CD1c-positive myeloid dendritic cell (primary cell): ENCODE measurements around the gene ADAMTS4.

Experiments
- DNase-seq: peaks from one replicate; pipeline ENCODE4 v3.0.0-alpha.2; 2016; ENCODE audit errors: extremely low spot score

Gene ADAMTS4

DNA sequence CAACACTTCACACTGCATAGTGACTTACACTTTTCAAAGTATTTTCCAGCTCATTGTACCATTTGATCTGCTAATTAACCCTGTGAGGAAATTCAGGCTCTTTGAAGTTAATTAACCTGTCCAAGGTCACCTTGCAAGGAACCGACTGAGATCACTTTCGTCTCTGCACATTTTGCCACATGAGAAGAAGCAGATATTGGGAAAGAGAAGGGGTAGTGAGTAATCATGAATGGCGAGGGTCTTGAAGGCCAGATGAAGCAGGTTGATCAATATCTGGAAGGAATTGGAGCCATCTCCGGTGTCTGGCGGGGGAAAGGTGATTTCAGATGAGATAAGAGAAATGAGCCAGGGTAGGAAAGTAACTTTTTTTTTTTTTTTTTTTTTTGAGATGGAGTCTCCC is 21.1 kb upstream of the ADAMTS4 start:
- no peak for DNase-seq

DNA sequence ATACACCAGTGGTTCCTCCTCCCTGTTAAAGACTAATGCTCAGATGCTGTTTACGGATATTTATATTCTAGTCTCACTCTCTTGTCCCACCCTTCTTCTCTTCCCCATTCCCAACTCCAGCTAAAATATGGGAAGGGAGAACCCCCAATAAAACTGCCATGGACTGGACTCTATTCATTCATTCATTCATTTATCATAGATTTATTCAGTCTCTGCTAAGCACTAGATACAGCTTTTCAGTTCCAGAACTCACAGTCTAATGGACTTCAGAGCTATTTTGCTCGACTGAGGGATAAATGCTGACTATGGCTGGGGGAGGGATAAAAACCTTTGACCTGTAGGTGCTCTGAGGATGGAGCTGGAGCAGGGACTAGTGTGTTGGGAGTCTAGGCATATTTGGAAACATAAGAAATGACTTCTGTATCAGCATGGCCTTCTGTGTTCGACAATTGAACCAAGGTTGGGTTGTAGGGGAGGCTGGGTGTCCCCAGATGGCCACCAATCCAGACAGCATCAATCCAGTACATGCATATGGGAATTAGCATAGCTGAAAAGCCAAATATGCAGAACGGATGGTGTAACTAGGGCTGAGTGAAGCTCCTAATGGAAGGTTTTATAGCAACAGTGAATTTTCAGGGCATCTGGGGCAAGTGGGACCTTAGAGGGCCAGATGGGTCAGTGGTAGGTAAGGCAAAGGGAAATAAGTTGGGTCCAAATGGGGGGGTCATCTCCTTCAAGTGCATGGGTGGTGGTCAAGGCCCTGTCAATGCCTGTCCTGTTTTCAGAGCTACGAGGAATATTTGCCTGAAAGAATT is 20.4 kb upstream of the ADAMTS4 start:
- no peak for DNase-seq

DNA sequence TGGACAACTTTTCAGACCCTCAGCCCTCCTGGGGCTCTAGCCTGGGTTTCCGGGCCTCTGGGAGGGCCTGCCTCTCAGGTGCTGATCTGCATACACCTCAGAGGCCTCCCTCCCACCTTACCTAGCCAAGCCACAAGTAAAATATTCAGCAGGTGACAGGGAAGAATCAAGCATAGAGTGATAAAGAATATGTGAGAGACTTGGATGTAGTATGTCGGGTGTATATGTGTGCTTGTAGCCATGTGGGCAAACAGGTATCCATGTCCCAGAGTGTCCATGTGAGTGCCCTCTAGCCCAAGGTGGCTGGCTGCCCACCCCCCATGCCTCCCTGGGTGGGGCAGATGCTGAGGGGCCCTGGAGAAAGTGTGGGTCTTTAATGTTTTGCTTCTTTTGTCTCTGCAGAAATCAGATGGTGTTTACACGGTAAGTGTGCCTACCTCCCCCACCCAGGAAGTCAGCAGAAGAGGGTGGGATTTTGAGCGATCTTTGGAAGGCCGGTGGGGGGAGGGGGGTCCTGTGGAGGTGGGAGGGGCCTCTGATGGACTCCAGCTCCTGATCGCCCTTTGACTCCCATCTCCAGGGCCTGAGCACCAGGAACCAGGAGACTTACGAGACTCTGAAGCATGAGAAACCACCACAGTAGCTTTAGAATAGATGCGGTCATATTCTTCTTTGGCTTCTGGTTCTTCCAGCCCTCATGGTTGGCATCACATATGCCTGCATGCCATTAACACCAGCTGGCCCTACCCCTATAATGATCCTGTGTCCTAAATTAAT is 19.6 kb upstream of the ADAMTS4 start:
- no peak for DNase-seq

DNA sequence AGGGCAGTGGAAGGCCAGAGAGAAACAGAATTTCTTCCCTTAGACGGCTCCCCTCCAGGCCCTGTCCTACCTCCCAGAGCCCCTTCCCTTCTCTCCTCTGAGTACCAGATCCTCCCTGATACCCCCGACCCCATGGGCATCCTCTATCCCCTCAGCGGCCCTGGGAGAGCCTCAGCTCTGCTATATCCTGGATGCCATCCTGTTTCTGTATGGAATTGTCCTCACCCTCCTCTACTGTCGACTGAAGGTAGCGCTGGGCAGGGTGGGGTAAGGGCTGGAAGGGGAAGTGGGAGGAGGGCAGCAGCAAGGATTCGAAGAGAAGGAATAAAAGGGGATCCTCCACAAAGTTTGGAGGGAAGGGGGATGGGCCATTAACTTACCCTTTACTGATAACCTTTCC is 19.0 kb upstream of the ADAMTS4 start:
- DNase-seq: no peak

DNA sequence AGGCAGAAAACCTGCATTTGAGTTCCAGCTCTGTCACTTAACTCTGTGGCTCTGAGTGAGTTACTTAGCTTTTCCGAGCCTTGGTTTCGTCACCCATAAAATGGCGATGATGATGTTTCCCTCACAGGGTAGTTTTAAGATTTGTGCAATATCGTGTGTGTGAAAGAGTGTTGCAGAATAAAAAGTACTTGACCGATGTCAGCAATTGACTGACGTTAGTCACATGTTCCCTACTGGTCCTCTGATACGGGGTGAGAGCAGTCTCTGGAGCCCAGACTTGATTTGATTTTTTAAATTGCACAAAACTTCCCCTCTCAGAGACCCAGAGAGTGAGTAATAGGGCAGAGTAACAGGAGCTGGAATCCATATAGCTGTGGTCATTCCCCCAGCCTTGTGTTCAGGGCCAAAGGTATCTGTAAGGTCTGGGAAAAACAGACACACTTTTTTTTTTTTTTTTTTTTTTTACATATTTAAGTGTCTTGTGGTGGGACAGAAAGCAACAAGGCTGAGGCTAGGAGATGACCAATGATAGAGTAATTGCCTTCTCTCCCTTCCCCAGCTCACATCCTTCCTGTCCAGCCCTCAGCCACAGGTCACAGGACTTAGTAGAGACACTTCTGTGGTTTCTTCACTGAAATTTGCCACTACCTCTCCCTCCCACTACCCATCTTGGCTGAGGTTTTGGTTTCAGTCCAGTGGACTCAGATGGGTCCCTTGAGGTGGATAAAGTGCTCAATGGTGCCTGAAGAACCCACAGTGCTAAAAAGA is 18.3 kb upstream of the ADAMTS4 start:
- peak; percentile 92 for DNase-seq

DNA sequence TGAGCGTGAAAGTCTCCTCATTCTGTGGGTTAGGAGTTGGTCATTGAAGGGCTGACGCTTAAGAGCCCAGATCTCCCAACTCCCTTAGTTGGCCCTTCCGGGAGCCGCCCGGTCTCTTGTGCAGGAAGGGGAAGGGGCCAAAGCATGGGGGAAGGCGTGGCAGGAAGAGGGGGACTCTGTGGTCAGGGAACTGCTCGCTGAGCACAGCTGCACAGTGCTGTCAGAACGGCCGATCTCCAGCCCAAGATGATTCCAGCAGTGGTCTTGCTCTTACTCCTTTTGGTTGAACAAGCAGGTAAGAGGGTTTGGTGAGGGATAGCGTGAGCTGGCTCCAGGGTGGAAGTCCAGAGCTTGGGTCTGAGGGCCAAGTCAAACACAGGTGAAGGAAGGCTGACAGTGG is 16.2 kb upstream of the ADAMTS4 start, which contains the start of gene FCER1G:
FCER1G (plus strand) TSS at position 220 of the 400 bp plus-strand sequence; CDS start at position 247, 27 bp downstream.
- DNase-seq: peak; percentile 77

DNA sequence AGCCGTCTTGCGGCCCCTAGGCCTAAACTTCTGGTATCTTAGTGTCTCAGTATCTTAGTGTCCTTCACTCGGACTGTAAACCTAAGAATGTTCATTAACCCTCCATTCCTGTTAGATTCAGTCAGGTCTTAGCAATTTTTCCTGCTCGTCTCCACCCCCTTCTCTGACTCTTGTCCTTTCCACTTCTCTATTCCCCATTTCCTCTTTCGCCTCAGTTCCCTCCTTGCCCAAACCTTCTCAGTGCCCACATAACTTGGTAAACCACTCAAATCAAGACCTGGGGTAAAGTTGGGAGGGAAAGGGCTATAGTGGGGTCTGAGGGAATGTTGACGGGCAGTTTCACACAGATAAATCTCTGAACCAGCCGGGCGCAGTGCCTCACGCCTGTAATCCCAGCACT is 15.5 kb upstream of the ADAMTS4 start:
- peak; percentile 76 for DNase-seq

DNA sequence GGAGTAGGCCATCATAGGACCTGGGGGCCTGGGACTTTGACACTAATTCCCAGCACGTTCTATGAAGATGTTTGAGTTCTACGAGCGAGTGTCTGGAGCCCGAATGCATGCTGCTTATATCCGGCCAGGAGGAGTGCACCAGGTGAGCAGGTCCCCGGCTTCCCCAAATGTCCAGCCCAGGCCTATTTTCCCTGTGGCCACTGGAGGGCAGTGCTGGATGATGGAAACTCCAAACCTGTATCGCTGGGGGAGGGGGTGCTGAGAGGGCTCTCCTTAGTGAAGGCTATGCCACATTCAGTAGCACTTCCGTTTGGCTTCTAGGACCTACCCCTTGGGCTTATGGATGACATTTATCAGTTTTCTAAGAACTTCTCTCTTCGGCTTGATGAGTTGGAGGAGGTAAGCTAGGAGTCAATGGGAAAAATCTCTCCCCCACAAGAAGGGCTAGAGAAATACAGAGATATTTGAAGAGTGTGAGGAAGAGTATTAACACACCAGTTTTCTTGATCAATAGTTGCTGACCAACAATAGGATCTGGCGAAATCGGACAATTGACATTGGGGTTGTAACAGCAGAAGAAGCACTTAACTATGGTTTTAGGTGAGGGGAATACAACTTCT is 11.0 kb upstream of the ADAMTS4 start:
- DNase-seq: peak; percentile 85

DNA sequence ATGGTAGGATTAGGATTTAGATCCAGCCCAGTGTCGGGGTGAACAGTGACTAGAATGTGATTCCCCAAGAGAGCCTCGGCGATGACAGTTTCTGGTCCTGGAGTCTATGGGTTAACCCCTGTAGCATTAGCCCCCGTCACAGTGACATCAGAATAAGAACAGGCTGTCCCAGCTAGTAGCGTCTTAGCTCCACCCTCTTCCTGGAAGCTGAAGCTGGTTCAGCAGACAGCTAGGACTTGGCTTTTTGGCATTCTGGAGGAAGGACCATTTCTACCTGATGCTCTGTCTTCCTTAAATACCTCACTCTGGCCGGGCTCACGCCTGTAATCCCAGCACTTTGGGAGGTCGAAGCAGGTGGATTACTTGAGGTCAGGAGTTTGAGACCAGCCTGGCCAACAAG is 8.3 kb upstream of the ADAMTS4 start:
- DNase-seq: no peak

DNA sequence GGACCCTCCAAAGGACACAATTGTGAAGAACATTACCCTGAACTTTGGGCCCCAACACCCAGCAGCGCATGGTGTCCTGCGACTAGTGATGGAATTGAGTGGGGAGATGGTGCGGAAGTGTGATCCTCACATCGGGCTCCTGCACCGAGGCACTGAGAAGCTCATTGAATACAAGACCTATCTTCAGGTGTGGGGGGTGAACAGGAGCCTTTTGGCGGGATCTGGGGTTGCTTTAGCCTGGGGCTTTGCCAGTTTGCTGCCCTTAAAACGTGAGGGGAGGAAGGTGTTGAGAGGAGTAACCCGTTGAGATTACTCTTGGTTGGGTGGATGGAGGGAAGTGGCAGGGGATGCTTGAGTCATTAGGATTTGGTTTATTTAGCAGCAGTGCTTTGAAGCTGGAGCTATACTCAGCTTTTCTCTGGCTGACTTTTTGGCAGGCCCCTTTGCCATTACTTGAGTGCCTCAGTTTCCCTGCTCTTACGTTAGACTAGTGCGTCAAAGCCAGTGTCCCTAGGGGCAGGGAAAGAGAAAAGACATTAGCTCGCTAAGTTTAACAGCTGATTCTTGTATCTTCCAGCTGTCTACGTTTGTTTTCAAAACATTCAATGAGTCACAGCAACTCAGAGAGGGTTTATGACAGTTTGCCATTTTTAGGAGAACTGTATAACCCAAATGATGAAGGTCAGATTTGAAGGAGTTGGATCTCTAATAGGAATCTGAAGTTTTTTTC is 7.7 kb upstream of the ADAMTS4 start:
- DNase-seq: no peak

DNA sequence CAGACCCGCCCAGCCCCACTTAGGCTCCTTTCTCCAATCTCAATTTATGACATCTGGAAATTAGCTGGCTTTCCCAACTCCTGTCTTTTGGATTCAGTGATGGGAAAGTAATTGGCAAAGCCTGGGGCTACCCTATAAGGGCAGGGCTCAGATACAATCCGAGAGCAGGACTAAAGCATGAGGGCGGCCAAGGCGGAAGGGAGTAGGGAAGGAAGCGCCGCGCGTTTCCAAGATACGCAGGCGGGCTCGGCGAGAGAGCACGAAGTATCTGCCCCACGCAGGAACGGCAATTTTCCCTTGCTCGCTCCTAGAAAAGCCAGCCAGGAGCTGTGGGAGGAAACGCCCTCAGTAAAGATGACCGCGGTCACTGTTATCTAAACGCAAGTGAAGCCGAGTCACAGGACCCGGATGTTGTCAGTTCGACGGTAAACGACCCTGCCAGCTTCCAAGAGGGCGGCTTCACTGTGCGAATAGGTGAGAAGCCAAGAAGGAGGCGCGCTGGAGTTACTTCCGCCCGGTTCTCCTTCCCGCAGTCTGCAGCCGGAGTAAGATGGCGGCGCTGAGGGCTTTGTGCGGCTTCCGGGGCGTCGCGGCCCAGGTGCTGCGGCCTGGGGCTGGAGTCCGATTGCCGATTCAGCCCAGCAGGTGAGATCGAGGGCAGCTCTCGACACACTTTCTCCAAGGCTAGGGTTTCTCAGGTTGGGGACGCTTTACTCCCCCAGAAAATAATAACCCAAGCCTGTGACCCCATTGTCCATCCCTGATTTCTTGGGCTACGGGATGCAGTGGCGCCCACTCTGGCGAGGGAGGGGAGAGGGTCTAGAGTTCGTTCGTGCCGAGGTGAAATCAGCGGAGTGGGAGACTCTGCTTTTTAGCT is 3.2 kb upstream of the ADAMTS4 start, which contains the start of gene NDUFS2:
NDUFS2 (plus strand) TSS at position 532 of the 877 bp plus-strand sequence; CDS start at position 551, 19 bp downstream.
- DNase-seq: peak; percentile 99

DNA sequence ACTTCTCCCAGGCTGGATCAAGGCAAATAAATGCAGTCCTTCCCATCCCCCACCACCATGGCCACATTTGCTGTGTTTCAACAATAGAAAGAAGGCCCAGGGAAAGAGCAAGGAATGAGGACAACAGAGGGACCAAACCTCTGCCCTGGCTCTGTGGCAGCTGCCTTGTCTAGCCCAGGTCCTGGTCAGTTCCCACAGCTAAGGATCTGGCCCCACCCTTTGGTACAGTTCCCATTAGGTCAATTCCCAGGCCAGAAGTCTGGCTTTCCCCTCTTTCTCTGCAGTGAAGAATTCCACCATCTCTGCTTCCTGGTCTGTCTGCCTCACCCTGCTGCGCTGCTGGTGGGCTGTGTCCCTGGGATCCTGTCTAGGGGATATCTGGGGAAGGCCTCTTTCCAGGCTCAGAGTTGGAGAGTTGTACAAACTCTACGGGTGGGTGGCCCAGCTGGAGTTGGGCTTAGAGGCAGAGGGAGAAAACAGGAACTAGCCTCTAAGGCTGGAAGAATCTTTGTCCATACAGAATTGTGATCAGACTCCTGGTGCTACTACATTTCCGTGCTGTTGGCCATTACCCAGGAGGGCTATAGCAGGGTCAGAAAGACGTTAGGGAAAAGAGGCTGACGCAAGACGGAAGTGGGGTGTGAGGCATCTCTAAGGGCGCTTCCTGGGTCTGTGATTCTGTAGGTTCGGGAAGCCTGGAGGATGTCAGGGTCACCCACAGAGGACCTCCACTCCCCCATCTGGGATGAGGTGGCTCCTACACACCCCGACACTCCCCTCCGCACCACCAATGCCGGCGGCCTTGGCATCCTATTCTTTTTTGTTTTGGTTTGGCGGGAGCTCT is 2.4 kb upstream of the ADAMTS4 start:
- DNase-seq: peak; percentile 66

DNA sequence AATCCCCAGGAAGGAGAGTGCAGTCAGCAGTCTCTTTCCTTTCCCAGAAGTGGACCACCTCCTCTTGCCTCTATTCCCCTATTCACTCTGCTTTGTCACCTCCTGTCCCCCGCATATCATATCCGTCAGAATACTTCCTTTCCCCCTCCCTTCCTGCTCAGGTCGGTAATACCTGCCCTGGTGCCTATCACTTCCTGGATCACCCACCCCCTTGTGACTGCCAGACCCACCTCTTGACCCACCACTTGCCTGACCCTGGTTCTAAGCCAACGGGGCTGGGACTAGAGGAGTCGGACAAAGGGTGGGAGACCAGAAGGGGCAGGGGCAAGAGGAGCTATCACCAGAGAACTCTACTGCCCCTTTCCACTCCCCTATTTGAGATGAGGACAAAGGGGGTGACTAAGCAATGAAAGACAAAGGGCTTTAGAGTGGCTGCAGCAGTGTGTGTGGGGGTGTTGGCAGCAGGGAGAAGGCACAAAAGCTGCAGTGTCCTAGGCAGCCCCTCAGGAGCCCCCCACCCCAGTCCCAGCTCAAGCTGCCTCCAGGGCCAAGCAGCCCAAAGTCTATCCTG is 1.7 kb upstream of the ADAMTS4 start:
- no peak for DNase-seq

DNA sequence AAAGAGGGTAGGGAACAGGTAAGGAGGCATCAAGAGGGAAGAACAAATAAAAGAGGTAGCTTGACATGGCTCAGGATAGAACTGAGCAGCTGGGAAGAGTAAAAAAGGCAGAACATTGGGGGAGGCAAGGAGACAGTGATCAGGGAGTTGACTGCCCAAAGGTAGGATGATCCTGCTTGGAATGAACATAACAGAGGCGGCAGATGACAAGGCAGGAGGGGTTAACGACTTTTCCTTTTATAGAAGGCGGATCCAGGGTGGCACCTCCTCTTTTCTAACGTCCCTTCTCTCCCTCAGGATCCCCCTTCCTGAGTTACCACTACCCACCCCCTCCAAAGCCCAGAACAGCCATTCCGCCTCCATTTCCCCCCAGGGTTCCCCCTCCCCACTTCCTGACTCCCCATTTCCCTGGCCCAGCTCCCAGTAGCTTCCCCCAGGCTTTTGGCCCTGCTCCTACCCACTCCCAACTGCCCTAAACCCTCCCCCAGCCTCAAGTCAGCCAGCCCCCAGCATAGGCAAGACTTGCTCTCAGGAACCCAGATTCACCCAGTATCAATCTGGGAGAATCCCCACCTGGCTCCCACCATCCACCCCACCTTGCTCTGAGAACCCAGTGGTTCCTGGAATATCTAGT is 769 bp upstream of the ADAMTS4 start:
- DNase-seq: no peak

DNA sequence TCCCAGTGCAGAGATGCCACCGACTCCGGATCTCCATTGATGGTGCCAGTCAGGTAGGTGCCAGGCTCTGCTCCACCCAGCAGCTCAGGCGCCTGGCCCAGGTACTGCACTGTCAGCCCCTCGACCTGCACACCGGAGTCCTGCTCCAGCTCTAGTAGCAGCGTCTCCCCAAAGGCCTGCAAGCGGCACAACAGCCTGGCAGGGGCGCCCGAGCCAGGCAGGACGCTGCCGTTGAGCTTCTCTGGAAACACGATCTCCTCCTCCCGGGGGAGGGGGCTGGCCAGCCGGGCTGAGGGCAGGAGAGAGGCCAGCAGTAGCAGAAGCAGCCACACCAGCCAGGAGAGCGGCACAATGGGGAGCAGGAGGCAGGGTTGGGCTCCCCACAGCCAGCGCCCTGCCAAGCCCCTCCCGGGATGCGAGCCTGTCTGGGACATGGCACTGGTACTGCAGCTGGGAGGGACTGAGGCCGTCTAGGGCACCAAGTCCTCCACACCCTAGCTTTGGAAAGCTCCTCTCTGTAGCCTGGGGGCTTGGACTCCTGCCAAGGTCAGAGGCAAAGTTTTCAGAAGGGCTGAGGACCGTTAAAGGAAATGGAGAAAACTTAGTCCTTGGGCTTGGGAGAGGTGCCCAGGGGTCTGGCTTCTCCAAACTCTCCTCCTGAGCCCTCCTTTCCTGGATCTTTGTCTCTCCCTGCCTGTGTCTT is 509 bp downstream of the ADAMTS4 start:
- no peak for DNase-seq

DNA sequence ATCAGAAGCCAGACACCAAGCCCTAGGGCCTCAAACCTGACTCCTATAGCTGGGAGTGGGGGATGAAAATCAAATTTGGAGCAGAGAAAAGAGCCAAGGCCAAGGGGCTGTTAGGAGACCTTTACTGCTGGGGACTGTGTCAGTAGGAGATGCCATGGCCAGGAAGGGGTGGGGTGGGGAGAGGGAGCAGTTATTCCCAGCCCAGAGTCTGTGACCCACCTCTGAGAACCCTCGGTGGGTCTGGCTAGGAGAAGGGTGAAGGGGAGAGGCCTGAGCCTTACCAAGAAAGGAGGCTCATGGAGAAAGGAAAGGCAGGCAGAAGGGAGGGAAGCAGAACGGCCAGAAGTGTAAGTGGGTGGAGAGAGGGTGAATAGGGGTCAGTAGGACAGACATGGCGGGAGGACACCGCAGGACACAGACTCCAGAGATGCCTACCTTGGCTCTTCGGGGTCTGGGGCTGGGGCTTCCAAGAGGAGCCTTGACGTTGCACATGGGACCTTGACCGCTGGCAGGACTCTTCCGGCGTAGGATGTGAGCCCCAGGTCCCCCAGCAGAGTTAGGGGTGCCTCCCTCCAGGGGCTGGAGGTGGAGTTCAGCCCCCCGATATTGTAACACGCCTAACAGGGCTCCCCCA is 1.2 kb downstream of the ADAMTS4 start:
- DNase-seq: no peak
